T-helper 2 cell treated with Interferon-gamma antibody and Interleukin-4, amounts not matched to agents 100 ng/mL and 5 ng/mL, for 36 hours (primary cell): Measurements from ENCODE around the gene HNRNPM. TPM values are rescaled to one million over a fixed set of nuclear protein-coding genes. Genes with fewer than 3 reads are reported as not detected.
"Not testable (repeated sequence)": the region's sequence is repeated elsewhere in the genome, so short reads cannot be mapped to it uniquely, and the experiment has no call there.

Experiments
- intact Hi-C: fragments of 100-400 bp; cut with micrococcal nuclease; formaldehyde crosslinking; loops from one replicate; pipeline ENCODE4 v1.15.1; 2023
- total RNA-seq: library from RNA; stranded (reverse); gene quantifications from 2 replicates; pipeline ENCODE4 v1.2.3, GENCODE V29; 2022

The HNRNPM gene
- total RNA-seq, result 323 and 328 TPM in 2 replicates

GRCh38 chr19:8444677-8445487 is at the start of gene HNRNPM:
HNRNPM (plus strand) TSS chr19:8444975; CDS start chr19:8444999, 24 bp downstream.
- intact Hi-C loops, result loop anchor here (1.0 kb wide), 4 partner anchors 32 to 135 kb away; partner anchors contain the start of genes MARCHF2 and RAB11B

GRCh38 chr19:8395621-8396082 is 49.1 kb upstream of the HNRNPM start:
- intact Hi-C loops, result loop anchor here (1.0 to 10.0 kb wide), 2 partner anchors 41 to 471 kb away; partner anchors contain the start of genes CTXN1 and SNAPC2

- intact Hi-C loops, result loop anchor here (1.0 to 10.0 kb wide), 2 partner anchors 42 to 471 kb away; partner anchors contain the start of genes CTXN1 and SNAPC2
Observed at GRCh38 chr19:8396185-8396562, 48.6 kb upstream of the HNRNPM start.

GRCh38 chr19:8396563-8397203 is 48.1 kb upstream of the HNRNPM start:
- intact Hi-C loops, result loop anchor here (1.0 to 10.0 kb wide), 2 partner anchors 42 to 472 kb away; partner anchors contain the start of genes CTXN1 and SNAPC2

- intact Hi-C loops, result loop anchor here (10.0 kb wide), 1 partner anchor 472 kb away; the partner anchor contains the start of genes CTXN1 and SNAPC2
Observed at GRCh38 chr19:8397271-8397670, 47.5 kb upstream of the HNRNPM start.

GRCh38 chr19:8397746-8398310 is 46.9 kb upstream of the HNRNPM start:
- intact Hi-C loops, result loop anchor here (10.0 kb wide), 1 partner anchor 473 kb away; the partner anchor contains the start of genes CTXN1 and SNAPC2

- intact Hi-C loops, result loop anchor here (10.0 kb wide), 1 partner anchor 474 kb away; the partner anchor contains the start of genes CTXN1 and SNAPC2
Observed at GRCh38 chr19:8398311-8398771, 46.4 kb upstream of the HNRNPM start.

GRCh38 chr19:8399681-8400188 is 45.0 kb upstream of the HNRNPM start:
- intact Hi-C loops, result loop anchor here (10.0 kb wide), 1 partner anchor 475 kb away; the partner anchor contains the start of genes CTXN1 and SNAPC2

GRCh38 chr19:8401981-8402411 is 42.8 kb upstream of the HNRNPM start:
- intact Hi-C loops, result no loop called here

GRCh38 chr19:8403098-8403819 is 41.5 kb upstream of the HNRNPM start:
- intact Hi-C loops, result no loop called here

GRCh38 chr19:8403820-8404109 is 41.0 kb upstream of the HNRNPM start:
- intact Hi-C loops, result no loop called here

- intact Hi-C loops, result no loop called here
Observed at GRCh38 chr19:8404391-8405151, 40.2 kb upstream of the HNRNPM start.

- intact Hi-C loops, result not testable (repeated sequence)
Observed at GRCh38 chr19:8410718-8411117, 34.1 kb upstream of the HNRNPM start.

GRCh38 chr19:8412783-8413628 is 31.8 kb upstream of the HNRNPM start, which contains the start of gene MARCHF2:
MARCHF2 (plus strand) TSS chr19:8413305; CDS start chr19:8421841, 8,536 bp downstream.
- intact Hi-C loops, result loop anchor here (1.0 to 2.0 kb wide), 5 partner anchors 23 to 162 kb away; partner anchors contain the start of genes ANGPTL4, HNRNPM and RAB11B

- intact Hi-C loops, result loop anchor here (1.0 to 2.0 kb wide), 5 partner anchors 23 to 161 kb away; partner anchors contain the start of genes ANGPTL4, HNRNPM and RAB11B
Observed at GRCh38 chr19:8413629-8413995, 31.2 kb upstream of the HNRNPM start.

GRCh38 chr19:8416796-8417195 is 28.0 kb upstream of the HNRNPM start:
- intact Hi-C loops, result no loop called here

- intact Hi-C loops, result no loop called here
Observed at GRCh38 chr19:8421484-8422461, 23.0 kb upstream of the HNRNPM start.
